KOPT-K1 (cell line): ENCODE results near the gene MFSD1.

Experiments
- H3K27ac ChIP-seq: fragments of 200-600 bp; sonication (generic); 2 replicates; pipeline ENCODE4 v1.5.1; 2016; ENCODE audit warnings: antibody characterized with exemption, mild to moderate bottlenecking, low read depth, low read length; ENCODE audit not compliant: poor library complexity, severe bottlenecking
- H3K36me3 ChIP-seq: fragments of 200-600 bp; sonication (generic); 2 replicates; pipeline ENCODE4 v1.5.1; 2017; ENCODE audit warnings: antibody characterized with exemption, mild to moderate bottlenecking, low read length, moderate library complexity; ENCODE audit not compliant: insufficient read depth
- H3K9me3 ChIP-seq: fragments of 200-600 bp; sonication (generic); 2 replicates; pipeline ENCODE4 v1.5.1; 2017; ENCODE audit warnings: antibody characterized with exemption, low read length, mild to moderate bottlenecking; ENCODE audit not compliant: insufficient read depth, poor library complexity, severe bottlenecking

MFSD1 gene

GRCh38 chr3:158859362-158859761 lies 57.5 kb downstream of the MFSD1 start:
- Histone ChIP-seq H3K27ac (no peak overlapping the region), H3K36me3 (no peaks in the 10 kb centered on the region), H3K9me3 (peaks cover 5% of the 10 kb centered on the region)

GRCh38 chr3:158863247-158863646 lies 61.4 kb downstream of the MFSD1 start:
- no peak overlapping the region for H3K27ac ChIP-seq

DNA sequence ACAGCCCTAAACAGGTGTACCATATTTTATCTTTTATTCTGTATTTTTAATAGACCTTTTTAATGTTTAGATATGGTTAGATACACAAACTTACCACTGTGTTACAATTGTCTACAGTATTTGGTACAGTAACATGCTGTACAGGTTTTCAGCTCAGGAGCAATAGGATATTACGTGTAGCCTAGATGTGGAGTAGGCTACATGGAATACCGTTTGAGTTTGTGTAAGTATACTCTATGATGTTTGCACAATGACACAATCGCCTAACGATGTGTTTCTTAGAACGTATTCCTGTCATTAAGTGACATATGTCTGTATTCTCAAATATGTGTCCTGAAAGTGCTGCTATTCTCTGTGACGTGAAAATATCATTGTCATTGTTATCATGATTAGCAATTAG lies 62.6 kb downstream of the MFSD1 start:
- no peak overlapping the region for H3K27ac ChIP-seq
- H3K36me3 ChIP-seq: no peaks in the 10 kb centered on the region
- no peaks in the 10 kb centered on the region for H3K9me3 ChIP-seq

More at GRCh38 chr3:158863247-158863646, 61.4 kb downstream of the MFSD1 start:
- no peaks in the 10 kb centered on the region for H3K36me3 ChIP-seq
- no peaks in the 10 kb centered on the region for H3K9me3 ChIP-seq

DNA sequence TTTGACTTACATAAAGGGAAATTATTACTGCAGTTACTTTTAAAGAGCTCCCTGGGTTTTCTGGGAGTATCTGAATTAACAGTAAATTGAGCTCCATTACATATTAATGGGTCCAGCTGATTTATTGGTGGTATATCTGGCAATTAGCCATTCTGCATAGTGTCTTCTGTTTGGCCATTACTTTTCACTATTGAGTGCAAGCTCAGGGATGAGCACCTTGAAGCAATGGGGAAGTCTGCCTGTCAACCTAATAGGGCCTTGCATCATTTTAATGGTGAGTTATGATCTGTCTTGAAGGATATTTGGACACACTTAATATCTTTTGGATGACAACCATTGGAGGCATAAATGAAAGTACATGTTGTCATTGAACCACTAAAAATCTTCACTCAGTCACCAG lies 73.8 kb downstream of the MFSD1 start:
- H3K36me3 ChIP-seq: no peaks in the 10 kb centered on the region
- H3K27ac ChIP-seq: no peak overlapping the region
- no peaks in the 10 kb centered on the region for H3K9me3 ChIP-seq
